Neural cell (in vitro differentiated cells): ENCODE data around the gene GDE1. TPM values are rescaled to one million over a fixed set of nuclear protein-coding genes. Genes with fewer than 3 reads are reported as not detected.

Experiments used
- H2AFZ ChIP-seq: fragments of 200-600, 300-800 bp; sonication (generic), shearing (Covaris generic); 2 replicates; pipeline ENCODE4 v1.6.0; 2014; ENCODE audit warnings: low read depth, mild to moderate bottlenecking, antibody characterized with exemption, low read length, moderate library complexity
- H3F3A ChIP-seq: fragments of 200-600 bp; shearing (Covaris generic); 2 replicates; pipeline ENCODE4 v1.6.1; 2016; ENCODE audit warnings: mild to moderate bottlenecking, moderate library complexity, mixed read lengths, antibody characterized with exemption, low read length; ENCODE audit not compliant: insufficient read depth, poor library complexity, severe bottlenecking
- H3K27ac ChIP-seq: fragments of 200-600, 300-800 bp; sonication (generic), shearing (Covaris generic); 2 replicates; pipeline ENCODE4 v1.5.1; 2014; ENCODE audit warnings: mild to moderate bottlenecking, low read length, moderate library complexity
- H3K27me3 ChIP-seq: fragments of 300-800, 200-600 bp; sonication (generic), shearing (Covaris generic); 2 replicates; pipeline ENCODE4 v1.6.0; 2014; ENCODE audit warnings: mild to moderate bottlenecking, low read depth, low read length, moderate library complexity; ENCODE audit not compliant: insufficient read depth
- H3K36me3 ChIP-seq: fragments of 300-800, 200-600 bp; sonication (generic), shearing (Covaris generic); 2 replicates; pipeline ENCODE4 v1.5.1; 2014; ENCODE audit warnings: mild to moderate bottlenecking, antibody characterized with exemption, low read length, moderate library complexity; ENCODE audit not compliant: insufficient read depth
- H3K4me2 ChIP-seq: fragments of 300-800, 200-600 bp; sonication (generic), shearing (Covaris generic); 2 replicates; pipeline ENCODE4 v1.6.0; 2014; ENCODE audit warnings: mild to moderate bottlenecking, low read length
- H3K4me3 ChIP-seq: fragments of 300-800, 200-600 bp; sonication (generic), shearing (Covaris generic); 2 replicates; pipeline ENCODE4 v1.5.1; 2014; ENCODE audit warnings: mild to moderate bottlenecking, low read length, moderate library complexity
- H3K79me2 ChIP-seq: fragments of 200-600 bp; shearing (Covaris generic); replicated peaks from 2 replicates; pipeline ENCODE4 v1.6.0; 2014; ENCODE audit warnings: mild to moderate bottlenecking, low read length, moderate library complexity; ENCODE audit not compliant: insufficient read depth
- H3K9ac ChIP-seq: fragments of 300-800, 200-600 bp; sonication (generic), shearing (Covaris generic); 2 replicates; pipeline ENCODE4 v1.6.1; 2016; ENCODE audit warnings: mild to moderate bottlenecking, low read length, mixed read lengths
- H3K9me2 ChIP-seq: fragments of 200-600 bp; shearing (Covaris generic); 2 replicates; pipeline ENCODE4 v1.6.1; 2016; ENCODE audit warnings: mild to moderate bottlenecking, low read length, mixed read lengths; ENCODE audit not compliant: insufficient read depth
- H3K9me3 ChIP-seq: fragments of 200-600, 300-800 bp; sonication (generic), shearing (Covaris generic); 2 replicates; pipeline ENCODE4 v1.6.1; 2016; ENCODE audit warnings: mild to moderate bottlenecking, mixed run types, low read length, moderate library complexity, mixed read lengths
- H4K20me1 ChIP-seq: fragments of 200-600 bp; shearing (Covaris generic); 2 replicates; pipeline ENCODE4 v1.6.1; 2016; ENCODE audit warnings: mild to moderate bottlenecking, mixed run types; ENCODE audit not compliant: insufficient read depth
- CTCF ChIP-seq: fragments of 450-650 bp; IDR thresholded peaks from 2 replicates; pipeline ENCODE4 v1.5.1; 2014; ENCODE audit warnings: antibody characterized with exemption, mild to moderate bottlenecking, moderate library complexity; ENCODE audit not compliant: poor library complexity, severe bottlenecking
- EZH2 ChIP-seq: fragments of 200-600, 300-800 bp; shearing (Covaris generic), sonication (generic); IDR thresholded peaks from 2 replicates; pipeline ENCODE4 v1.6.1; 2014; ENCODE audit warnings: antibody characterized with exemption, low read length, borderline replicate concordance, mild to moderate bottlenecking; ENCODE audit not compliant: insufficient read depth, poor library complexity, severe bottlenecking
- POLR2AphosphoS5 ChIP-seq: IDR thresholded peaks from 2 replicates; pipeline ENCODE4 v1.6.1; 2012
- REST ChIP-seq: IDR thresholded peaks from 2 replicates; pipeline ENCODE4 v1.6.1; 2012; ENCODE audit warnings: borderline replicate concordance
- SMC3 ChIP-seq: fragments of 450-650 bp; conservative IDR thresholded peaks from 2 replicates; pipeline ENCODE4 v1.6.1; 2014; ENCODE audit warnings: antibody characterized with exemption, mild to moderate bottlenecking, moderate library complexity; ENCODE audit not compliant: poor library complexity
- TAF1 ChIP-seq: IDR thresholded peaks from 2 replicates; pipeline ENCODE4 v1.6.1; 2012; ENCODE audit warnings: low read depth
- polyA plus RNA-seq: library from polyadenylated mRNA; depleted of rRNA; stranded (reverse); fragments of >200 nt; gene quantifications from 2 replicates; pipeline ENCODE4 v1.2.3, GENCODE V29; 2014

GDE1 gene
- polyA plus RNA-seq, 1 donor from 2014 or later: 74.7 TPM

GRCh38 chr16:19472482-19472881, 49.4 kb downstream of the GDE1 start:
- no peaks in the 10 kb centered on the region for H3K9me3 ChIP-seq
- no peaks in the 10 kb centered on the region for H4K20me1 ChIP-seq
- TF ChIP-seq TAF1 (no peak), SMC3 (no peak), CTCF (no peak), EZH2 (no peak), REST (no peak), POLR2AphosphoS5 (no peak)
- no peaks in the 10 kb centered on the region for H3K36me3 ChIP-seq
- H3K9ac ChIP-seq: no peak overlapping the region
- no peak overlapping the region for H3K4me3 ChIP-seq
- H3K4me2 ChIP-seq: no peak overlapping the region
- no peaks in the 10 kb centered on the region for H3K79me2 ChIP-seq
- no peaks in the 10 kb centered on the region for H3K27me3 ChIP-seq
- no peaks in the 10 kb centered on the region for H3K9me2 ChIP-seq
- no peaks in the 10 kb centered on the region for H3F3A ChIP-seq
- no peak overlapping the region for H2AFZ ChIP-seq
- no peak overlapping the region for H3K27ac ChIP-seq

GRCh38 chr16:19468300-19468699, 53.6 kb downstream of the GDE1 start:
- H3K27ac ChIP-seq: no peak overlapping the region
- H3K36me3 ChIP-seq: no peaks in the 10 kb centered on the region
- H3K27me3 ChIP-seq: no peaks in the 10 kb centered on the region
- H4K20me1 ChIP-seq: no peaks in the 10 kb centered on the region
- no peaks in the 10 kb centered on the region for H3K9me3 ChIP-seq
- H2AFZ ChIP-seq: no peak overlapping the region
- no peak overlapping the region for H3K4me3 ChIP-seq
- H3K4me2 ChIP-seq: no peak overlapping the region
- H3K9ac ChIP-seq: no peak overlapping the region
- no peak for TF ChIP-seq SMC3
- TF ChIP-seq TAF1: no peak
- no peak for TF ChIP-seq CTCF
- no peak for TF ChIP-seq POLR2AphosphoS5
- H3K9me2 ChIP-seq: no peaks in the 10 kb centered on the region
- H3F3A ChIP-seq: no peaks in the 10 kb centered on the region
- no peaks in the 10 kb centered on the region for H3K79me2 ChIP-seq
